H1 (cell line): ENCODE measurements around the gene MACROD1. TPM values are rescaled to one million over a fixed set of nuclear protein-coding genes. Genes with fewer than 3 reads are reported as not detected.

Experiments
- HDAC2 ChIP-seq, 2 experiments: fragments of 300-600 bp in 1 of 2; sonication (generic) in 1 of 2; IDR thresholded peaks; 2 replicates each; pipeline ENCODE4 v1.6.1; 2011 to 2012; ENCODE audit warnings: low read depth in 2 of 2, low read length in 2 of 2, mild to moderate bottlenecking in 2 of 2, moderate library complexity in 2 of 2, borderline replicate concordance in 1 of 2, inconsistent platforms in 1 of 2
- HDAC6 ChIP-seq: IDR thresholded peaks from one replicate; pipeline ENCODE4 v1.7.1; 2012; ENCODE audit warnings: low read depth, mild to moderate bottlenecking, inconsistent platforms, low read length, moderate library complexity
- KDM5A ChIP-seq: fragments of 200-600 bp; IDR thresholded peaks from 2 replicates; pipeline ENCODE4 v1.7.1; 2012; ENCODE audit warnings: mild to moderate bottlenecking, low read length, inconsistent platforms, mixed read lengths
- MAFK ChIP-seq: IDR thresholded peaks from 2 replicates; pipeline ENCODE4 v1.6.1; 2012; ENCODE audit warnings: low read depth, mild to moderate bottlenecking, improper control_type of control experiment, low read length
- RFX5 ChIP-seq: IDR thresholded peaks from 2 replicates; pipeline ENCODE4 v1.6.1; 2011; ENCODE audit warnings: low read depth, low read length, improper control_type of control experiment, borderline replicate concordance
- SAP30 ChIP-seq: fragments of 300-600 bp; sonication (generic); IDR thresholded peaks from 2 replicates; pipeline ENCODE4 v1.7.1; 2012; ENCODE audit warnings: low read length, moderate library complexity, mild to moderate bottlenecking, inconsistent platforms; ENCODE audit not compliant: insufficient read depth, insufficient replicate concordance
- YY1 ChIP-seq: IDR thresholded peaks from 2 replicates; pipeline ENCODE4 v1.6.1; 2011; ENCODE audit warnings: low read depth, mild to moderate bottlenecking, low read length
- polyA plus RNA-seq, 7 experiments: library from polyadenylated mRNA; depleted of rRNA in 3 of 7; stranded (reverse) in 5 of 7; unstranded in 2 of 7; fragments of >200 nt in 5 of 7; fragments of 200-250 nt in 2 of 7; gene quantifications; 1 replicate in 5 of 7; 2 replicates in 1 of 7; 4 replicates in 1 of 7; pipeline versions ENCODE4 v1.2.1 to v1.2.3, GENCODE V29; 2011 to 2013; ENCODE audit warnings: missing spikeins in 2 of 7, mixed read lengths in 2 of 7
- total RNA-seq: library from RNA; stranded (reverse); fragmentation: NEBNext Ultra II Directional; extraction: Animal tissue kit (Norgen Biotek cat#: 25700); gene quantifications from 2 replicates; pipeline ENCODE4 v1.2.1, GENCODE V29; 2021

Gene MACROD1
- total and polyA plus RNA-seq, 2 of the 8 experiments (the other 6 are each of a cell fraction or from before 2014, with no cell fraction given), result 19.5 to 34.1 TPM

- TF ChIP-seq HDAC2 (IDR thresholded peaks at IDR 0.05; ENCODE audit: borderline replicate concordance in 1 of 2, low read depth in 2 of 2, low read length in 2 of 2), result no peak
- no peak for TF ChIP-seq SAP30
- no peak for TF ChIP-seq RFX5
- TF ChIP-seq HDAC6, result no peak
- no peak for TF ChIP-seq MAFK
- no peak for TF ChIP-seq KDM5A
- no peak for TF ChIP-seq YY1
Measured at GRCh38 chr11:64027651-64028397, 138.1 kb downstream of the MACROD1 start (continued).
